Parathyroid adenoma (tissue), 2 donors: ENCODE results near the gene CD19.

Experiments
- H2AFZ ChIP-seq: fragments of 300-600 bp; sonication (generic); one replicate; pipeline ENCODE4 v1.7.0; 2017; ENCODE audit warnings: antibody characterized with exemption, mild to moderate bottlenecking
- H3K27ac ChIP-seq: fragments of 300-600 bp; sonication (generic); one replicate; pipeline ENCODE4 v1.7.0; 2017
- H3K27me3 ChIP-seq: fragments of 300-600 bp; sonication (generic); one replicate; pipeline ENCODE4 v1.7.0; 2017; ENCODE audit warnings: low read length; ENCODE audit not compliant: control insufficient read depth, insufficient read depth
- H3K36me3 ChIP-seq: fragments of 300-600 bp; sonication (generic); one replicate; pipeline ENCODE4 v1.7.0; 2017; ENCODE audit warnings: low read length; ENCODE audit not compliant: control insufficient read depth, insufficient read depth
- H3K4me1 ChIP-seq: fragments of 300-600 bp; sonication (generic); one replicate; pipeline ENCODE4 v1.7.0; 2017; ENCODE audit warnings: control low read depth
- H3K4me2 ChIP-seq: fragments of 300-600 bp; sonication (generic); one replicate; pipeline ENCODE4 v1.7.0; 2017; ENCODE audit warnings: low read length
- H3K4me3 ChIP-seq: fragments of 300-600 bp; sonication (generic); one replicate; pipeline ENCODE4 v1.7.0; 2017; ENCODE audit warnings: low read depth, low read length
- H3K79me2 ChIP-seq: fragments of 300-600 bp; sonication (generic); one replicate; pipeline ENCODE4 v1.7.0; 2017; ENCODE audit warnings: control low read depth
- H3K9ac ChIP-seq: fragments of 300-600 bp; sonication (generic); one replicate; pipeline ENCODE4 v1.7.0; 2017; ENCODE audit warnings: mild to moderate bottlenecking
- H3K9me3 ChIP-seq: fragments of 300-600 bp; sonication (generic); one replicate; pipeline ENCODE4 v1.7.0; 2017; ENCODE audit warnings: low read length; ENCODE audit not compliant: control insufficient read depth
- TF ChIP-seq, protein P1 (sequence below): fragments of 300-600 bp; sonication (generic); IDR thresholded peaks from one replicate; pipeline ENCODE4 v1.7.0; 2017; ENCODE audit warnings: antibody characterized with exemption, mild to moderate bottlenecking
- donor health status: primary hyperparathyroidism.

Gene CD19

DNA sequence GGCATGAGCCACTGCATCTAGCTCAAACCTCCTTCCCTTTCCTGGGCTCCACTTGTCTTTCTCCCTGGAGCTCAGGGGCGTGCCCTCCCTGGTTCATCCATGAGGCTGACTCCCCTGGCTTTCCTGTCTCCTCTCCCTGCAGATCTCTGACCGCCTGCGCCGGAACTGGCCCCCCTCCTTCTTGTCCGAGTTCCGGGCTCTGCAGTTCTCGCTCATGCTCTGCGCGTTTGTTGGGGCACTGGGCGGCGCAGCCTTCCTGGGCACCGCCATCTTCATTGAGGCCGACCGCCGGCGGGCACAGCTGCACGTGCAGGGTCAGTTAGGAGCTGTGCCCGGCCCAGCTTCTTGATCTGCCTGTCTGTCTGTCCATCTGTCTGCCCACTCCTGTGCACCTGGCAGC is 51.9 kb downstream of the CD19 start:
- Histone ChIP-seq H3K27me3 (no peaks in the 10 kb centered on the region), H3K79me2 (peaks cover 2% of the 10 kb centered on the region), H3K9me3 (no peaks in the 10 kb centered on the region), H3K4me1 (no peaks in the 10 kb centered on the region), H3K36me3 (no peaks in the 10 kb centered on the region), H3K4me2 (no peak overlapping the region), H3K4me3 (no peak overlapping the region), H2AFZ (no peak overlapping the region), H3K27ac (no peak overlapping the region), H3K9ac (no peak overlapping the region)
- TF ChIP-seq, protein P1, sequence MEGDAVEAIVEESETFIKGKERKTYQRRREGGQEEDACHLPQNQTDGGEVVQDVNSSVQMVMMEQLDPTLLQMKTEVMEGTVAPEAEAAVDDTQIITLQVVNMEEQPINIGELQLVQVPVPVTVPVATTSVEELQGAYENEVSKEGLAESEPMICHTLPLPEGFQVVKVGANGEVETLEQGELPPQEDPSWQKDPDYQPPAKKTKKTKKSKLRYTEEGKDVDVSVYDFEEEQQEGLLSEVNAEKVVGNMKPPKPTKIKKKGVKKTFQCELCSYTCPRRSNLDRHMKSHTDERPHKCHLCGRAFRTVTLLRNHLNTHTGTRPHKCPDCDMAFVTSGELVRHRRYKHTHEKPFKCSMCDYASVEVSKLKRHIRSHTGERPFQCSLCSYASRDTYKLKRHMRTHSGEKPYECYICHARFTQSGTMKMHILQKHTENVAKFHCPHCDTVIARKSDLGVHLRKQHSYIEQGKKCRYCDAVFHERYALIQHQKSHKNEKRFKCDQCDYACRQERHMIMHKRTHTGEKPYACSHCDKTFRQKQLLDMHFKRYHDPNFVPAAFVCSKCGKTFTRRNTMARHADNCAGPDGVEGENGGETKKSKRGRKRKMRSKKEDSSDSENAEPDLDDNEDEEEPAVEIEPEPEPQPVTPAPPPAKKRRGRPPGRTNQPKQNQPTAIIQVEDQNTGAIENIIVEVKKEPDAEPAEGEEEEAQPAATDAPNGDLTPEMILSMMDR = no peak

DNA sequence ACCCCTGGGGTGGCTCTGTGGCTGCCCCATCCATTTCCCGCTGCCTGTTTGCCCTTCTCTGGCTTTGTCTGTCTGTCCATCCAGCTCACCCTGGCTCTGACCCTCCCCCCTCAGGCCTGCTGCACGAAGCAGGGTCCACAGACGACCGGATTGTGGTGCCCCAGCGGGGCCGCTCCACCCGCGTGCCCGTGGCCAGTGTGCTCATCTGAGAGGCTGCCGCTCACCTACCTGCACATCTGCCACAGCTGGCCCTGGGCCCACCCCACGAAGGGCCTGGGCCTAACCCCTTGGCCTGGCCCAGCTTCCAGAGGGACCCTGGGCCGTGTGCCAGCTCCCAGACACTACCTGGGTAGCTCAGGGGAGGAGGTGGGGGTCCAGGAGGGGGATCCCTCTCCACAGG is 52.3 kb downstream of the CD19 start:
- Histone ChIP-seq H3K4me1 (no peaks in the 10 kb centered on the region), H3K4me2 (no peak overlapping the region), H3K27ac (no peak overlapping the region), H3K27me3 (no peaks in the 10 kb centered on the region), H3K36me3 (no peaks in the 10 kb centered on the region), H3K9me3 (no peaks in the 10 kb centered on the region), H3K79me2 (peaks cover 2% of the 10 kb centered on the region), H3K4me3 (no peak overlapping the region), H3K9ac (no peak overlapping the region), H2AFZ (no peak overlapping the region)
- TF ChIP-seq, protein P1 = no peak

DNA sequence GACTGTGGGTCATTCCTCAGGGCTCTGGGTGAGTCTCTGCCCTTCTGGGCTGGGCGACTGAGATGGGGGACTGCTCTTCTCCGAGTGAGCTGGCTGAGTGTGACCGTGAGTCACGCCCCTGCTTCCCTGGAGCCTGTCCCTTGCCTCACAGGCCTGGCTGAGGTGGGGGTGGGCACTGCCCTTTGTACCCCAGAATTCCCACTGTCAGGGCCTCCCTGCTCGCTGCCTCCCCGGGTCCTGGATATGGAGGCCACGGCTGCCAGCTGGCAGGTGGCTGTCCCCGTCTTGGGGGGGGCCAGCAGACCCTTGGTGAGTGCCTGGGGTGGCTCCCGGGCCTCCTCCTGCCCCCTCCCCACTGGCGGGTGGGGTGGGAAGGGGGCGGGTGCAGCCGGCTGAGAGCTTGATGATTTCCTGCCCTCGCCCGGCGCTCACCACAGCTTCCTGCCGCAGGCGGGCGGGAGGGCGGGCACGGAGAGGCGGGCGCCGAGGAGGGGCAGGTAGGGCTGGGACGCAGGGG is 52.9 kb downstream of the CD19 start, which contains the start of gene LAT:
Gene LAT (plus strand): TSS at position 434 of the 517 bp plus-strand sequence. CDS start 366 bp downstream, outside the sequence.
- H2AFZ ChIP-seq = no peak within 1 kb of the TSS
- no peaks in the 10 kb centered on the region for H3K4me1 ChIP-seq
- H3K4me3 ChIP-seq = no peak within 1 kb of the TSS
- no peak within 1 kb of the TSS for H3K4me2 ChIP-seq
- no peaks in the 10 kb centered on the region for H3K27me3 ChIP-seq
- no peak within 1 kb of the TSS for H3K9ac ChIP-seq
- peaks cover 2% of the 10 kb centered on the region for H3K79me2 ChIP-seq
- no peaks in the 10 kb centered on the region for H3K36me3 ChIP-seq
- H3K9me3 ChIP-seq = no peaks in the 10 kb centered on the region
- TF ChIP-seq, protein P1 = no peak
- H3K27ac ChIP-seq = no peak within 1 kb of the TSS

DNA sequence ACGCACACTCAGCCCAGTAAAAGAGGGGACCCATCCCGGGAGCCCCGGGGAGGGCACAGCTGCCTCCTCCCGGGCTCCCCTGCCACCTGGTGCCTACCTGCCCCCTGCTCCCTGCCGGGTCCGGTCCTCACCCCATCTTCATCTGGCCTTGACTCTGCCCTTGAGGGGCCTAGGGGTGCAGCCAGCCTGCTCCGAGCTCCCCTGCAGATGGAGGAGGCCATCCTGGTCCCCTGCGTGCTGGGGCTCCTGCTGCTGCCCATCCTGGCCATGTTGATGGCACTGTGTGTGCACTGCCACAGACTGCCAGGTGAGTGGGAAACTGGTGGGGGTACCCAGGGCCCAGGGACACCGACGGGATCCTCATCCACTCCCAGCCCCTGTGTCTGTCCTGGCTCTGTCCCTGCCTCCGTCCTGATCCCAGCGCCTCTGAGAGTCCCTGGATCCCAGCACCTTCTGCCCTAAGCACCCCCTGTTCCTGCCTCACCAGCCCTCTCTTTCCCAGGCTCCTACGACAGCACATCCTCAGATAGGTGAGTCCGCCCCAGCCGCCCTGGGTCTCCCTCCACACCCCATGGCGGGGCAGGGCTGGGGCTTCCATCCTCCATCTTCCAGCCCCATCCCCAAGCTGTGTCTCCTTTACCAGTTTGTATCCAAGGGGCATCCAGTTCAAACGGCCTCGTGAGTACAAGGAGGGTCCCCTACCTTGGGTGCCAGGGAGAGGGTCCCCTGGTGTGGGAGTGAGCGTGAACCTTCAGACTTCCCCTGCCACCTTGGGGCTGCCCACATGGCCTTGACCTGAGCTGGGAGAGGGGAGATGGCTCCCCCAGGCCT is 53.7 kb downstream of the CD19 start:
- Histone ChIP-seq H3K27ac (no peak overlapping the region), H3K27me3 (no peaks in the 10 kb centered on the region), H3K9me3 (no peaks in the 10 kb centered on the region), H3K4me3 (no peak overlapping the region), H2AFZ (no peak overlapping the region), H3K9ac (no peak overlapping the region), H3K36me3 (no peaks in the 10 kb centered on the region), H3K4me1 (no peaks in the 10 kb centered on the region), H3K79me2 (peaks cover 2% of the 10 kb centered on the region), H3K4me2 (no peak overlapping the region)
- TF ChIP-seq, protein P1 = no peak
